ENCODE measurements around the gene PLEKHJ1. TPM values are rescaled to one million over a fixed set of nuclear protein-coding genes. Genes with fewer than 3 reads are reported as not detected.
A peak's percentile ranks its signal among the peaks of the same experiment; 100 is the strongest.

The PLEKHJ1 gene
- total RNA-seq, 1 donor from 2014 or later, result 78.3 TPM

GRCh38 chr19:2228157-2229030 lies 7.7 kb downstream of the PLEKHJ1 start:
- TF ChIP-seq EZH2 (IDR thresholded peaks at IDR 0.05; ENCODE audit: insufficient read depth, low read length) (no peak), CTCF (IDR thresholded peaks at IDR 0.05; ENCODE audit: insufficient read depth, low read depth, low read length) (no peak)
- Histone ChIP-seq H3K9ac (ENCODE audit: low read length) (no peak overlapping the region), H3K4me3 (ENCODE audit: insufficient read depth, low read depth, low read length) (no peak overlapping the region), H3K79me2 (ENCODE audit: insufficient read depth, low read length) (peaks cover 18% of the 10 kb centered on the region), H3K4me1 (ENCODE audit: insufficient read depth, low read length) (peaks cover 10% of the 10 kb centered on the region), H4K20me1 (ENCODE audit: insufficient read depth, low read length) (peaks cover 39% of the 10 kb centered on the region), H3K4me2 (ENCODE audit: low read length) (no peak overlapping the region), H2AFZ (ENCODE audit: low read depth, low read length) (no peak overlapping the region), H3K27ac (ENCODE audit: low read depth, low read length) (no peak overlapping the region), H3K9me3 (ENCODE audit: insufficient read depth, low read depth, low read length) (no peaks in the 10 kb centered on the region), H3K36me3 (ENCODE audit: insufficient read depth, low read length) (peaks cover 9% of the 10 kb centered on the region), H3K27me3 (ENCODE audit: insufficient read depth, low read length) (no peaks in the 10 kb centered on the region)
- Mint-ChIP-seq H3K9me3 (ENCODE audit: unreplicated experiment) (no peaks in the 10 kb centered on the region), H3K36me3 (ENCODE audit: low read depth, unreplicated experiment) (peaks cover 7% of the 10 kb centered on the region), H3K4me1 (ENCODE audit: low read depth, unreplicated experiment) (peaks cover 2% of the 10 kb centered on the region), H3K27me3 (ENCODE audit: low read depth, unreplicated experiment) (no peaks in the 10 kb centered on the region), H3K4me3 (ENCODE audit: unreplicated experiment) (peak overlapping the region; percentile 34), H3K27ac (ENCODE audit: unreplicated experiment) (no peak overlapping the region)
- FAIRE-seq (no peak), DNase-seq (ENCODE audit: low read depth) (no peak)

GRCh38 chr19:2227415-2228156 lies 8.5 kb downstream of the PLEKHJ1 start:
- Mint-ChIP-seq H3K36me3 (ENCODE audit: low read depth, unreplicated experiment) (peaks cover 7% of the 10 kb centered on the region), H3K9me3 (ENCODE audit: unreplicated experiment) (no peaks in the 10 kb centered on the region), H3K27ac (ENCODE audit: unreplicated experiment) (no peak overlapping the region), H3K4me3 (ENCODE audit: unreplicated experiment) (no peak overlapping the region), H3K4me1 (ENCODE audit: low read depth, unreplicated experiment) (no peaks in the 10 kb centered on the region), H3K27me3 (ENCODE audit: low read depth, unreplicated experiment) (no peaks in the 10 kb centered on the region)
- Histone ChIP-seq H3K27me3 (ENCODE audit: insufficient read depth, low read length) (no peaks in the 10 kb centered on the region), H3K79me2 (ENCODE audit: insufficient read depth, low read length) (peaks cover 9% of the 10 kb centered on the region), H3K4me3 (ENCODE audit: insufficient read depth, low read depth, low read length) (no peak overlapping the region), H4K20me1 (ENCODE audit: insufficient read depth, low read length) (peaks cover 31% of the 10 kb centered on the region), H3K4me1 (ENCODE audit: insufficient read depth, low read length) (peaks cover 8% of the 10 kb centered on the region), H3K9ac (ENCODE audit: low read length) (no peak overlapping the region), H3K4me2 (ENCODE audit: low read length) (no peak overlapping the region), H3K27ac (ENCODE audit: low read depth, low read length) (no peak overlapping the region), H3K36me3 (ENCODE audit: insufficient read depth, low read length) (peaks cover 8% of the 10 kb centered on the region), H3K9me3 (ENCODE audit: insufficient read depth, low read depth, low read length) (no peaks in the 10 kb centered on the region), H2AFZ (ENCODE audit: low read depth, low read length) (no peak overlapping the region)
- TF ChIP-seq CTCF (IDR thresholded peaks at IDR 0.05; ENCODE audit: insufficient read depth, low read depth, low read length) (no peak), EZH2 (IDR thresholded peaks at IDR 0.05; ENCODE audit: insufficient read depth, low read length) (no peak)
- no peak for FAIRE-seq
- no peak for DNase-seq (ENCODE audit: low read depth)

Measured in astrocyte (in vitro differentiated cells and primary cell).